HUES64 (cell line): Measurements from ENCODE around the gene BCAT1.

ENCODE experiments used
- H3K27ac ChIP-seq: 2 replicates; pipeline ENCODE4 v1.7.0; 2013; ENCODE audit warnings: low read depth, low read length, inconsistent platforms
- H3K27me3 ChIP-seq: 2 replicates; pipeline ENCODE4 v1.6.1; 2013; ENCODE audit warnings: mild to moderate bottlenecking, low read length; ENCODE audit not compliant: insufficient read depth
- H3K36me3 ChIP-seq: 2 replicates; pipeline ENCODE4 v1.6.1; 2013; ENCODE audit warnings: mild to moderate bottlenecking, low read length; ENCODE audit not compliant: insufficient read depth
- H3K4me1 ChIP-seq: 2 replicates; pipeline ENCODE4 v1.6.1; 2013; ENCODE audit warnings: mild to moderate bottlenecking, low read length, moderate library complexity; ENCODE audit not compliant: insufficient read depth
- H3K4me3 ChIP-seq: 2 replicates; pipeline ENCODE4 v1.5.1; 2013; ENCODE audit warnings: mild to moderate bottlenecking, low read length, moderate library complexity
- H3K9ac ChIP-seq: 2 replicates; pipeline ENCODE4 v1.6.1; 2013; ENCODE audit warnings: mild to moderate bottlenecking, low read depth, low read length
- H3K9me3 ChIP-seq: 2 replicates; pipeline ENCODE4 v1.6.1; 2013; ENCODE audit warnings: low read depth, low read length; ENCODE audit not compliant: insufficient read depth
- WGBS: fragments of 150-250, 120-280 bp; methylation state at CpG from one replicate; pipeline ENCODE4 v1.1.7; 2013; ENCODE audit warnings: missing lambda C conversion rate; 5-methylcytosine and 5-hydroxymethylcytosine counted together

The BCAT1 gene

DNA sequence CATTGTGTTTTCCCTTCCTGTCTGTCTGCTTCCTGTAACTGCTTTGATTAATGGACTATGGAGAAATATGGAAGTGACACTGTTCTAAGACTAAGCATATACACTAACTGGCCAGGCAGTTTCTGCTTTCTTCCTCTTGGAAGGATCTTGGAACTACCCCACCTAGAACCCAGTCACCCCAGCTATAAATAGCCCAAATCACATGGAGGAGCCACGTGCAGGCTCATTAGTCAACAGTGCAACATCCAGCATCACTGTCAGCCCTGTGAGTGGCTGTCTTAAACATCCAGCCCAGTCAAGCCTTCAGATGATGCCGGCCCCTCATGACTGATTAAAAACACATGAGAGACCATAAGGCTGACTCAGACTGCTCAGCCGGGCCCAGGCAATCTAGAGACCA lies 39.2 kb downstream of the BCAT1 start:
- no peak overlapping the region for H3K9ac ChIP-seq
- 90% methylated on average over 3 of the region's 3 CpGs for WGBS
- H3K36me3 ChIP-seq: peaks cover 13% of the 10 kb centered on the region; the same call in 1 of the 2 replicates
- H3K27me3 ChIP-seq: no peaks in the 10 kb centered on the region
- no peak overlapping the region for H3K4me3 ChIP-seq
- H3K9me3 ChIP-seq: no peaks in the 10 kb centered on the region
- no peak overlapping the region for H3K27ac ChIP-seq
- peaks cover 29% of the 10 kb centered on the region for H3K4me1 ChIP-seq

DNA sequence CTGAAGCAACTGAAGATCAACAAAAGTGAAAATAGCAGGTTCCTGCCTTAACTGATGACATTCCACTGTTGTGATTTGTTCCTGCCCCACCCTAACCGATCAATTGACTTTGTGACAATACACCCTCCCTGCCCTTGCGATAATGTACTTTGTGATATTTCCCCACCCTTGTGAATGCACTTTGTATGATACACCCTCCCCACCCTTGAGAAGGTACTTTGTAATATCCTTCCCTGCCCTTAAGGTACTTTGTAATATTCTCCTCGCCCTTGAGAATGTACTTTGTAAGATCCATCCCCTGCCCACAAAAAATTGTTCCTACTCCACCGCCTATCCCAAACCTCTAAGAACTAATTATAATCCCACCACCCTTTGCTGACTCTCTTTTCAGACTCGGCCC lies 41.4 kb downstream of the BCAT1 start:
- WGBS: 91% methylated on average over 5 of the region's 5 CpGs
- Histone ChIP-seq H3K27ac (no peak overlapping the region), H3K9ac (no peak overlapping the region), H3K4me1 (peaks cover 42% of the 10 kb centered on the region), H3K36me3 (peaks cover 10% of the 10 kb centered on the region; the same call in 1 of the 2 replicates), H3K9me3 (no peaks in the 10 kb centered on the region), H3K27me3 (no peaks in the 10 kb centered on the region), H3K4me3 (no peak overlapping the region)

DNA sequence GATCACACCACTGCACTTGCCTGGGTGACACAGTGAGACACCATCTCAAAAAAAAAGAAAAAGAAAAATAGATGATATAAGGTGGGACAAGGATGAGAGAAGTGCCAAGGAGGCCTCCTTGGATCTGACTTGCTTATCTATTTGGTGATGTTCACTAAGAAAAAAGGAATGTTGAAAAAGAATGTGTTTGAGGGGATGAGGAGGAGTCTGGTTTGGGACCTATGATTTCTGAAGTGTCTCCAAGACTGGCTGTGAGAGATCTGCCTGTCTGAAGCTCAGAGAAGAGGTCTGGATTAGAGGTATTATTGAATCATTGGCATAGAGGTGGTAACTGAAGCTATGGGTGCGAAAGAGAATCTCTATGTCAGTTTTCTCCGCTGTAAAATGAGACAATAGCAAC lies 42.8 kb downstream of the BCAT1 start:
- Histone ChIP-seq H3K9me3 (no peaks in the 10 kb centered on the region), H3K9ac (no peak overlapping the region), H3K27me3 (no peaks in the 10 kb centered on the region), H3K4me3 (no peak overlapping the region), H3K4me1 (peaks cover 44% of the 10 kb centered on the region), H3K27ac (no peak overlapping the region), H3K36me3 (peaks cover 8% of the 10 kb centered on the region; the same call in 1 of the 2 replicates)
- WGBS: 100% methylated on average over 2 of the region's 2 CpGs

DNA sequence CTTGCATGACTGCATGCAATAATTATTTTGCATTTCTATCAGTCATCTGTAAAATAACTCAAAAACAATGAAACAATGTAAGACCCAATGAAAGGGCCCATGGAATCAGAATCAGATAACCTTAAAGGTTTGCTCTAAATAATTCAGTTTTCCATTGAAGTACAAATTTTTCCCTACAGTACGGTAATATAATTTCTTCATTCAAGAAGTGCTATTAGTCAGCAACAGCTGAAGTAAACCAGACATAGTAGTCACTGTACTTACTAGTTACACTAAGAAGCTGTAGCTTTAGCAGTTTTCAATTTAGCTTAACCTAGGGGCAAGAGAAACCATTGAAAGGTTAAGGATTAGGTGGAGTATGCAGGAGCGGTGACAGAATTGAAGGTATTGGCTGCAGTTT lies 43.5 kb downstream of the BCAT1 start:
- no peak overlapping the region for H3K4me3 ChIP-seq
- peaks cover 9% of the 10 kb centered on the region for H3K36me3 ChIP-seq
- H3K27ac ChIP-seq: 0 out of 2 replicates have a peak overlapping the region, but pooled peaks have one; percentile 16
- H3K9ac ChIP-seq: no peak overlapping the region
- WGBS: 75% methylated on average over 2 of the region's 2 CpGs
- H3K27me3 ChIP-seq: no peaks in the 10 kb centered on the region
- H3K9me3 ChIP-seq: no peaks in the 10 kb centered on the region
- H3K4me1 ChIP-seq: peaks cover 48% of the 10 kb centered on the region

DNA sequence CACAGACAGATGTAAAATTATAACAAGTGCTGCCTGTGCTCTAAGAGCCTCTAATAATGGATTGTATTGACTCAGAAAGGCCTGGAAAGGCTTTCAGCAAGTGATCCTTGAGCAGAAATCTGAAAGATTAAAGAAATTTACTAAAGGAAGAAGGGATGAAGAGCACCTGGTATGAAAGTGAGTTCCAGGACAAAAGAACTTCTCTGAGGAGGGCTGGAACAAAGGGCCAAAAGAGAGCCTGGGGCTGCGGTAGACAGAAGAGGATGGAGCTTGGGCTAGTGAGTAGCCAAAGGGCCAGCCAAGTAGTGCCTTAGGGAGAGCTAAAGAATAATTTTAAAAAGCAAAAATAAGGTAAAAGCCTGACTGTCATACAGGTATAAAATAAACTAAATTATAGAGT lies 44.0 kb downstream of the BCAT1 start:
- H3K9me3 ChIP-seq: no peaks in the 10 kb centered on the region
- no peak overlapping the region for H3K27ac ChIP-seq
- H3K27me3 ChIP-seq: no peaks in the 10 kb centered on the region
- peaks cover 48% of the 10 kb centered on the region for H3K4me1 ChIP-seq
- no peak overlapping the region for H3K4me3 ChIP-seq
- peaks cover 15% of the 10 kb centered on the region for H3K36me3 ChIP-seq
- WGBS: 22% methylated on average over 1 of the region's 1 CpG
- no peak overlapping the region for H3K9ac ChIP-seq

DNA sequence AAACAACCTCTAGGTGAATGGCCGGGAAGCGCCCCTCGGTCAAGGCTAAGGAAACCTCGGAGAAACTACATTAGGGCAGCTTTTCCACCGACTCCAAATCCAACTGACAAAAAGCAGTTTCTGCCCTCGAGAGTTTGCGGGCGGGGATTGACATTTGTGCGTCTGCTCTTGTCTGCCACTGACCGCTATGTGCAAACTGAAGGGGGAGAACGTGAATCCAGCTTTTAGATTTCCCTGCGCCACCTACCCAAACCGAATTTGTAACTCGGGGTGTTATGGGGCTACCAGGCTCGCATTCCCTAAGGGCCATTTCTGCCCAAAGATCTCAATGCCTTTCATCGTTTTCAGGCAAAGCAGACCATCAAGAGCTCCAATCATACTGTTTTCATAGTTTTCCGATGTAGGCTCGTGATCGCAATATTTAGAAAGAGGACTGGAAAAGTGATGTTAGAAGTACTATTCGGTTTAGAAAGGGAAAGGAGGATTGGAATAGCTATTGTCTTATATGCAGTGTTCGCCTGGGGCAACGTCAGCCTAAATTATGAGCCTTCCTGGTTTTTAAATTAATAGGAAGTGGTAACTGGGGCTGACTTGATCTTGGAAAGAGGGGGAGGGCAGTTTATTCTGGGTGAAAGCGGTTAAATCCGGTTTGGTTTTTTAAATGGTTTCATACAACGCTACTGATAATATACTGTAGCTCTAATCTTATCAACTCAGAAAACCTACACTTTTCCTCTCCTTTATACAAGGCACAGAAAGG lies 45.4 kb downstream of the BCAT1 start:
- H3K4me1 ChIP-seq: peaks cover 51% of the 10 kb centered on the region
- no peaks in the 10 kb centered on the region for H3K9me3 ChIP-seq
- no peak overlapping the region for H3K27ac ChIP-seq
- H3K36me3 ChIP-seq: peaks cover 18% of the 10 kb centered on the region
- H3K27me3 ChIP-seq: no peaks in the 10 kb centered on the region
- WGBS: 30% methylated on average over 24 of the region's 25 CpGs
- H3K9ac ChIP-seq: peak overlapping the region; percentile 75
- peak overlapping the region; percentile 76 for H3K4me3 ChIP-seq

DNA sequence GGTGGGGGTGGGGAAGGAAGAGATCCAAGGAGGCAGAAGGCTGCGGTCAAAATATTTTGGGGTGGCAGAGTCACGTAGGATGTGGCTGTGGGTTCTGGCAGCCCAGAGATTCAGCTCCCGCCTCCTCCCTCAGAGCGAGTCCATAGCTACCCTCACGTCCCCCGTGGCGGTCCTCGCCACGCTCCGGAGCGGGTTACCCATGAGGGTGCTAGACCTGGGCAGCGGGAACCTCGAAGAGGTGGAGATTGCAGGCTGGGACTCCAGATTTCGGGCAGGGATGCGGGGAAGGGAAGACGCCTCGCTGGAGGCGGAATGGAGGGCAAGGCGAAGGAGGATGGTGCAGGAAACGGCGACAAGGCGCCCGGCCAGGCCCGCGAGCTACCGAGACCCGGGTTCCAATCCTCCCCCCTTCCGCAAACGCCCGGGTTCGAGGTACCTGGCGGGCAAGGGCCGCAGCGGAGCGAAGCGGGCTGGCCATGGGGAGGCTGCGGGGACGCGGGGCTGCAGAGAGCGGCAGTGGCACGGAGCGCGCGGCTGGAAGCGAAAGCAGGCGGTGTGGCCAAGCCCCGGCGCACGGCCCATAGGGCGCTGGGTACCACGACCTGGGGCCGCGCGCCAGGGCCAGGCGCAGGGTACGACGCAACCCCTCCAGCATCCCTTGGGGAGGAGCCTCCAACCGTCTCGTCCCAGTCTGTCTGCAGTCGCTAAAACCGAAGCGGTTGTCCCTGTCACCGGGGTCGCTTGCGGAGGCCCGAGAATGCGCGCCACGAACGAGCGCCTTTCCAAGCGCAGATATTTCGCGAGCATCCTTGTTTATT lies 46.2 kb downstream of the BCAT1 start:
- peak overlapping the region; percentile 76 for H3K4me3 ChIP-seq
- H3K36me3 ChIP-seq: peaks cover 24% of the 10 kb centered on the region
- no peaks in the 10 kb centered on the region for H3K27me3 ChIP-seq
- peaks cover 51% of the 10 kb centered on the region for H3K4me1 ChIP-seq
- no peaks in the 10 kb centered on the region for H3K9me3 ChIP-seq
- 1% methylated on average over 74 of the region's 74 CpGs for WGBS
- H3K9ac ChIP-seq: peak overlapping the region; percentile 75
- 0 out of 2 replicates have a peak overlapping the region, but pooled peaks have one; percentile 34 for H3K27ac ChIP-seq

DNA sequence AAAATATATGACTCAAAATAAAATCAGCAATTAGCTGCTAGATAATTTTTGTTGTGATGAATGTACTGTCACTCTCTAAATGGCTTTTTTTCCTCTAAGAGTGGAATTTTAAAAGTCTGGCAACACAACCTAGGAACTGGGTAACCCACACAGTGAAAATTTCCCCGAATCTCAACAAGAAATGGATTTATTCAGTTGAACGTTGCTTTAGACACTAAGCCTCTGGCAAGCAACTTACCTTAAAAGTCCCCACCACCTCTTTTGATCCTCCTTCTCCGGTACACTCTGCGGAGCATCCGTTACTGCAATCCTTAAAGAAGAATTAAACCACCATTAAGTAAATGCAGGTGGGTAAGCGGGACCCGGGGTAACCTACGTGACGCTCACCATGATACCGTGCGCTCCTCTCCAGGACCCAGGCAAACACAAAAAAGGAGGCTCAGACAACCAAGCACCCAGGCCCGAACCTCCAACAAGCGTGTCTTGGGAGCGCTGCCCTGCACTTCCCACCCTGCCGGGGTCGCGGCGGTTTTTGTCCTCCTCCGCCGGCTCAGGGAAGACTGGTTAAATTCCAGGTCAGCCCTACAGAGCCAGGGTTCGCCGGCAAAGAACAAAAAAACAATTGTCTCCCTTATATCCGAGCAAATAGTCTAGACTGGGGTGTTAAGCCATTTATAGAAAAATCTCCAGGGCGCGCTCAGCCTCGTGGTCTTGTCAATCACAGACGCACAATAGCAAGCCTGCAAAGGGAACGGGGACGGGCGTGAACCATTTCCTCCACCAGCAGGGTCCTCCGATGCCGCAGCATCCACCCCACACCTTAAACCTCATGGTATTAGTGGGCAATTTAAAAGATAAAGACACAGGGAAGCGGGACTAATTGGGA lies 47.1 kb downstream of the BCAT1 start:
- Histone ChIP-seq H3K36me3 (peaks cover 32% of the 10 kb centered on the region), H3K27me3 (no peaks in the 10 kb centered on the region), H3K9me3 (no peaks in the 10 kb centered on the region), H3K4me3 (peak overlapping the region; percentile 76), H3K27ac (peak overlapping the region; percentile 31; the same call in 1 of the 2 replicates), H3K4me1 (peaks cover 48% of the 10 kb centered on the region), H3K9ac (peak overlapping the region; percentile 75)
- 8% methylated on average over 31 of the region's 33 CpGs for WGBS

DNA sequence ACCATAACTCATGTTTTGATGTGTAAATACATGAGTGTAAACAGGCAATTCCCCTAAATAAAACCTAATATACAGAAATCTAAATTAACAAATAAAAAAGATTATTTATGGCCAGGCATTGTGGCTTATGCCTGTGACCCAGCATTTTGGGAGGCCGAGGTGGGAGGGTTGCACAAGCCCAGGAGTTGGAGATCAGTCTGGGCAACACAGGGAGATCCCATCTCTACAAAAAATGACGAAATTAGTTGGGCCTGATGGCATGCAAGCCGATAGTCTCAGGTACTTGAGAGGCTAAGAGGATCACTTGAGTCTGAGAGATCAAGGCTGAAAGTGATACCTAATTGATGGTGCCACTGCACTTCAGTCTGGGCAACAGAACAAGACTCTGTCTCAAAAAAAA lies 48.7 kb downstream of the BCAT1 start:
- Histone ChIP-seq H3K9ac (no peak overlapping the region), H3K27ac (no peak overlapping the region), H3K36me3 (peaks cover 46% of the 10 kb centered on the region), H3K27me3 (no peaks in the 10 kb centered on the region), H3K4me1 (peaks cover 35% of the 10 kb centered on the region), H3K9me3 (no peaks in the 10 kb centered on the region), H3K4me3 (no peak overlapping the region)
- 92% methylated on average over 3 of the region's 3 CpGs for WGBS

DNA sequence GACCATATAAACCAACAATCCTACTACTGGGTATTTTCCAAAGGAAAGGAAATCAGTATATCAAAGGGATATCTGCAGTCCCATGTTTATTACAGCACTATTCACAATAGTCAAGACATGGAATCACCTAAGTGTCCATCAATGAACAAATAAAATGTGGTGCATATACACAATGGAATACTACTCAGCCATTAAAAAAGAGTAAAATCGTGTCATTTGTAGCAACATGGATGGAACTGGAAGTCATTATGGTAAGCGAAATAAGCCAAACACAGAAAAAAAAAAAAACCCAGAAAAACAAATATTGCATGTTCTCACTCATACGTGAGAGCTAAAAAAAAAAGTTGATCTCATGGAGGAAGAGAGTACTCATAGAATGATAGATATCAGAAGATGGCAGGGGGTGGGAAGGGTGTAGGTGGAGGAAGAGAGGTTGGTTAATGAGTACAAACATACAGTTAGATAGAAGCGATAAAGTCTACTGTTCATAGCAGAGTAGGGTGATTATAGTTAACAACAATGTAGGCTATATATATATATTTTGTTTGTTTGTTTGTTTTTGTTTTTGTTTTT lies 49.3 kb downstream of the BCAT1 start:
- no peaks in the 10 kb centered on the region for H3K27me3 ChIP-seq
- H3K9me3 ChIP-seq: no peaks in the 10 kb centered on the region
- no peak overlapping the region for H3K9ac ChIP-seq
- peaks cover 30% of the 10 kb centered on the region for H3K4me1 ChIP-seq
- H3K36me3 ChIP-seq: peaks cover 52% of the 10 kb centered on the region
- no peak overlapping the region for H3K4me3 ChIP-seq
- no peak overlapping the region for H3K27ac ChIP-seq
- WGBS: 100% methylated on average over 3 of the region's 4 CpGs
